GM21723 (cell line): Measurements from ENCODE around the gene HIF1A.

Experiments used
- ATAC-seq: cut with Tn5 transposase; IDR thresholded peaks from one replicate; pipeline ENCODE4 v1.9.1; 2021; ENCODE audit warnings: mild to moderate bottlenecking, moderate library complexity; ENCODE audit not compliant: unreplicated experiment

Gene HIF1A

DNA sequence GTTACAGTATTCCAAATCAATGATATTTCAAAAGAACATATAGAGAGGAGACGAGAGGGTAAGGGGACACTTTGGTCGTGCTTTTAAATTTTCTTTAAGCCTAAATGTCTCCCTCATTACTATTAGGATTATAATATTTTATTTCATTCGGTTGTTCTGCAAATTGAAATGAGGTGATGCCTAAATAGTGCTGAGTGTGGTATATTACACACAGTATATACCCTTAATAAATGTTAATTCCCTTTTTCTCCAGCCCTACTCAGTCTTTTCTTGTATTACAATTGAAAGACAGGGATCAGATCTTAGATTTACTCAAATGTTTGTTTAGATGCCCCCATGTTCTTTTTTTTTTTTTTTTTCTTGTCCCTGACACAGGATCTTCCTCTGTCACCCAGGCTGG is 74.6 kb downstream of the HIF1A start:
- no peak for ATAC-seq

DNA sequence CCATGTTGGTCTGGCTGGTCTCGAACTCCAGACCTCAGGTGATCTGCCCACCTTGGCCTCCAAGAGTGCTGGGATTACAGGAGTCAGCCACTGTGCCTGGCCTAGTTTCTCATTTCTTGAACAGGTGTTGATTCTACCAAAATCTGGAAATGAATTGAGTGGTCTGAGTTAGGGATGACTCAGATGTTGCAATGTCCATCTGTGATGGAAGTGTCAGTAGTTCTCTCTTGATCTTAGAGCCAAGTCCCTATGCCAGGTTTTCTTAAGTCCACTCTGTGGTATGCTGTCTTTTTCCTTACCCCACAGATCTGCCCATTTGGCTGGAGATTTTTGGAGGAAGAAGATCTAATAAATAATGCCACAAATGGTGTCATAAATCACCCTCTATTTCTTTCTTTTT is 79.5 kb downstream of the HIF1A start:
- no peak for ATAC-seq

DNA sequence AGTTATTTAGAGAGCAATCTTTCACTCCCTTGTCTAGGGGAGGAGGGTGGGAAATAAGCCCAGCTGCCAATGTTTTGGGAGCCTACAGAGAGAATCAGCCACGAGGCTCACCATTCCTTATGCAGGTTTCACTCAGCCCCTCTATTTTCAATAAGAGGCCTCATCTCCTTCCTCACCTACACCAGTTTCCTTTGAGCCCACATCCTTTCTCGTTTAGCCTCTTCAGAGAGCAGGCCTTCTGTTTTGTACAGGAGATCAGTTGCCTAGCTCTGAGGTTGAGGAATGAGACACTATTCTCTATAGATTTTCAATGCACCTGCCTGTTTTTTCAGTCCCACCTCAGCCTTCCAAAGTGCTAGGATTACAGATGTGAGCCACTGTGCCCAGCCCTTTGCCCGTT is 84.8 kb downstream of the HIF1A start:
- peak; percentile 91 for ATAC-seq

DNA sequence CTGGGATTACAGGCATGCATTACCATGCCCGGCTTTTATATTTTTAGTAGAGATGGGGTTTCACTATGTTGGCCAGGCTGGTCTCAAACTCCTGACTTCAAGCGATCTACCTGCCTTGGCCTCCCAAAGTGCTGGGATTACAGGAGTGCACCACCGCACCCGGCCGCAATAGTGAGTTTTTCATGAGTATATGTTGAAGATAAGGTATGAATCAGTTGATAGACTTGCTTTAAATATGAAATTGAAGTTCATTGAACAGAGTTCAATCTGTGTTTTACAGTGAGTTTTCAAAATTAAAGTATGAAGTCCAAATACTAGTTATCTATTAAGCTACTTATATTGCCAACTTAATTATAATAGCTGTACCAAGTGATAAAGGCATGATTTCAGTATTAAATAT is 102.0 kb downstream of the HIF1A start:
- no peak for ATAC-seq
